NCI-H446 (cell line): Measurements from ENCODE around the gene HIRA.
"Not testable (repeated sequence)": the region's sequence is repeated elsewhere in the genome, so short reads cannot be mapped to it uniquely, and the experiment has no call there.

Experiments used
- DNase-seq, 2 experiments: peaks; one replicate each; lab custom pipeline; 2025; lab: John Stamatoyannopoulos, UW

The HIRA gene

GRCh38 chr22:19463008-19463407 is 31.5 kb upstream of the HIRA start:
- no peak for DNase-seq

GRCh38 chr22:19461506-19461905 is 30.0 kb upstream of the HIRA start:
- DNase-seq: no peak

DNA sequence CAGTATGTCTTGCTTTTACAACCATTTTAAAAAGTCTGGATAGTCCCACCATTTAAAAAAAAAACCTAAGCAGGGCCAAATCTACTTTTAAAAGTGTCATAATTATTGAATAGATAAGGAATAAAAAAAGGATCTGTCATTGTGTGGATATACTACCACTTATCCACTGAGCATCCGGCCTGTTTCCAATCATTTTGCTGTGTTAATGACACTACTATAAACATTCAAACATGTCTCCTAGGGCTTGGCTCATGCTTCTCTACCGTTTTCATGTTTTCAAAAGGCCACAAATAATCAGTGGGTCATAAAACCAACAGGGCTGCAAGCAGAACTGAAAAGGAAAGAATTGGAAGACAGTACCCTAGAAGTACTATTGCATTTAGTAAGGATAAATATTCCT is 28.5 kb upstream of the HIRA start:
- DNase-seq: no peak

DNA sequence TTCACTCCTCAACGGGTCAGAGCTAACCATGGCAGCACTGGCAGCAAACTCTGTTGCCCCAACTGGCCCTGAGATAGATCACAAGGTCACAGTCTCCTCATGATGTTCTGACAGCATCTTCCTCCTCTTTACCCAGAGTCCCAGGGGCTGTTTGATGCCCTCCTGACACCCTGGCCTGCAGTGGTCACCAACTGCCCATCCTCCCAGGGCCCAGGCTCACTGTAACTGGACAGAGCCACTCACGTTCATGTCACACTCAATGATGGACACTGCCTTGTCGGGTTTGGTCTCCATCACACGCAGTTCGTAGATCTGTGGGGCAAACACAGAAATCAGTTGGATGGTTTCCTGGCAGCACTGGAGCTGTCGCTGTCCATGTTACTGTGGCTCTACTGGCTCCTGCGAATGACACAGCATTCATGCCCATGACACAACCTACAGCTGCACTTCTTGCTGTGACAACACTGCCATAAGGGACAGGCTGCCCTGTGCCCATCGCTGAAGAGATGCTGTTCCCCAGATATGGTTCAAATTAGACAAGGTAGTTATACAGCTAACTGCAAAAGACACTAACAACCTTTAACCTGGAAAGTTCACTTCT is 26.4 kb upstream of the HIRA start:
- DNase-seq: no peak

DNA sequence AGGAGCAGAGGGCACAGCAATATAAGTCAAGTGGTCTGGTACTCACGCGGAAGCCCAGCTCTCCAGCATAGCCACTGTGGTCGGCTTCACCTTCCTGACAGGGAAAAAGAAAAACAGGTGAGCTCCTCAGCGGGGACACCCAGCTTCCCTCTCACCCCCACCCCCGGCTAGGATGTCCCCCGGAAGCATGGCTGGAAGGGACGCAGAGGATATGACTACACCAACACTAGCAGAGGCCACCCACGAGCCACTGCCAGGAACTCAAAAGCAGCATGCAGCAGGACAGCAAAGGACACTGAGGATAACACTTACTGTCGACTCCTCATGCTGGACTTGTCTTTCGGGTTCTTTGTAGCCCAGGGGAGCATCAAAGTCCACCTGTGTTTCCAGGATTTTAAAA is 25.0 kb upstream of the HIRA start:
- no peak for DNase-seq

- DNase-seq: no peak
Measured at GRCh38 chr22:19455585-19456370, 24.2 kb upstream of the HIRA start.

DNA sequence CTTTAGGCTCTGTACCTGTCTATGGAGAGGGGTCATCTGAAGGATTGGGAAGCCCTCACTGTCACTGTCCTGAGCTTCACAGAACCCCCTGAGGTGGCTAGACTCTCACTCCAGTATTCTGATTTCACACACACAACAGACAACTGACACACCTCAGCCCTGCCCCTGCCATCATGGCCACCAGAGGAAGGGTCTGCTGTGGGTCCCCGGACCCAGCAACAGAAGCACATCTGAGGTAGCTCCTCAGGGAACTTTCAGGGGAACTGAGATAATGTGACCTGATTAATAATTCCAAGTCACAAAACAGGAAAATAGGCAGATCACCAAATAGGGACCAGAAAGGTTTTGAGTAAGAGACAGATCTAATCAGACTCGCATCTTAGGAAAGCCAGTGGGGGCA is 23.5 kb upstream of the HIRA start:
- no peak for DNase-seq

DNA sequence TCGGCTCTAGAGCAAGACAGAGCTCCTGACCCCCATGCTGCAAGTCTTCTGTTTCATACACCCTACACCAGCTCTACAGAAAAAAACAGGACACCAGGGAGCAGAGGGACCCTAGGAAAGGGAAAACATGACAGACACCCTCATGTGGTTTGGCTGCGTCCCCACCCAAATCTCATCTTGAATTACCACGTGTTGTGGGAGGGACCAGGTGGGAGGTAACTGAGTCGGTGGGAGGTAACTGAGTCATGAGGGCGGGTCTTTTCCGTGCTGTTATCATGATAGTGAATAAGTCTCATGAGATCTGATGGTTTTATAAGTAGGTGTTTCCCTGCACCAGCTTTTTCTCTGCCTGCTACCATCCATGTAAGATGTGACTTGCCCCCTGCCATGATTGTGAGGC is 22.6 kb upstream of the HIRA start:
- no peak for DNase-seq

GRCh38 chr22:19453718-19454117 is 22.2 kb upstream of the HIRA start:
- DNase-seq: no peak

DNA sequence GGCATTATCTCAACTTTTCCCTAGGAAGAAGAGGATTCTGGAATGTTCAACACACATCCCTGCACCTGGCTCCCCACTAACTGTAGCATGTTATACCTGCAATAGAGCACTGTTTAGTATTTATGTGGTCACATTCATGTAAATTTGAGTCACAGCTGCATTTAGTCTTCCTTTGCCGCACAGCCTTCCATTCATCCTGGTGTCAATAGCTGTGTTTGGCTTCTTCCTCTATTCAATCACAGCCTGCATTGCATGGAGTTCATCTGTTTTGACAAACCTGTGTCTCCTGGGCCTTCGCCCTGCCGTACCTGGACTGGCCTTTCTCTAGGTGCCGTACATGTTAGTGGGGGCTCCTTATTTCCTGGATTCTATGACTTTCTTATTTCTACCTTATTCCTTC is 20.0 kb upstream of the HIRA start:
- DNase-seq: no peak

DNA sequence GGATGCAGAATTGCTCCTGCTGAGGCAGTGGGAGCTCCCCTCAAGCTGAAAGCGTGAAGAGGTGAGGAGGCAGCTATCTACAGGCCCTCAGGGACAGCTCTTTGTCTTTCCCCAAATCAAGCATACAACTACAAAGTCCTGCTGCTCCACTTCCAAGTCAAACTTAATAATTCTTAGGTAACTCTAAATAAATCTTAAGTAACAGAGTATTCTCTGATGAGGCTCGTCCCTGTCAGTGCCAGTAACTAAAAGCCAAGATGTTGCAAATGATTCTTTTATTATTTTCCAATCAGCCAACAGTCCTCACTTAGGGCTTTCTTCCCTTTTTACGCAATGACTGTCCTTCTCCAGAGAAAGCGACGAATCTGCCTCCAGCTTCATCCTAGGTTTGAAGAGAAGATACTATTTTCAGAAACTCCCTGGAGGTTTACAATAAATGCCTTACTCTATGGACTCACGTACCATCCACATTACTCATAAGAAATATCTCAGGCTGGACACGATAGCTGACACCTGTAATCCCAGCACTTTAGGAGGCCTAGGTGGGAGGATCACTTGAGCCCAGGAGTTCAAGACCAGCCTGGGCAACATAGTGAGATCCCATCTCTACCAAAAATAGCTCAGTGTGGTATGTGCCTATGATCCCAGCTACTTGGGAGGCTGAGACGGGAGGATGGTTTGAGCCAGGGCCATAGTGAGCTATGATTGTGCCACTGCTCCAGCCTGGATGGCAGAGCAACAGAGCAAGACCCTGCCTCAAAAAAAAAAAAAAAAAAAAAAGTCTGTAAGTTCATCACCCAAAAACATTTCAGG is 19.0 kb upstream of the HIRA start:
- DNase-seq: no peak

GRCh38 chr22:19449422-19449767 is 17.9 kb upstream of the HIRA start:
- no peak for DNase-seq

DNA sequence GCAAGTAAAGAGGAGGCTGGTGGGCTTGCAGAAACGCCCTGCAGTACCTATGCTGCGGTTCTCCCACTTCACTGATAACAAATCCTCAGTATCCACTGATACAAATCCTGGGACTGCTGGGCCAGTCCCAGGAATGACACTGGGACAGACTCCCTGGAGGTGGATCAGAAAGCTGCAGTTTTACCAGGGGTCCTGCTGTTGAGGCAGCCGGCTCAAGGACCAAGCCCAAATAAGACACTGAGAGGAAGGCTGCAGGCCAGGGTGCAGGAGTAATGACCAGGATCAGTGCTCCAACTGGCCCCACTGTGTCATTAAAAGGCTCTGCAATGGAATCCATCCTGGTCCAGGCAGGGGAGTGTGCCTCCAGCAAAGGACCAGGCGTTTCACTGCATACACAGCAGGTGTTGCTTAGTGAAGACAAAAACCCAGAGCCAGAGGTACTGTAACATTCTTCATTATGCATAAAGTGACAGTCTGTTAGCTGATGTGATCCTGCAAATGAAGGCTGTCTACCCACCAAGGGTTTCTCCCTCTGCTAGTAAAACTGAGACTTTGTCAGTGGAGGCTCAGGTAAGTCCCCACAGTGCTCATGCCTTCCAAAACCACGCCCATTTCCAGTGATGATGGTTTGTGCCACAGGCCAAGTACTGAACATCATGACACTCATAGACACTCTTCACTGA is 17.3 kb upstream of the HIRA start:
- no peak for DNase-seq

- DNase-seq: peak; percentile 62 to 83
Measured at GRCh38 chr22:19448076-19448607, 16.6 kb upstream of the HIRA start.

DNA sequence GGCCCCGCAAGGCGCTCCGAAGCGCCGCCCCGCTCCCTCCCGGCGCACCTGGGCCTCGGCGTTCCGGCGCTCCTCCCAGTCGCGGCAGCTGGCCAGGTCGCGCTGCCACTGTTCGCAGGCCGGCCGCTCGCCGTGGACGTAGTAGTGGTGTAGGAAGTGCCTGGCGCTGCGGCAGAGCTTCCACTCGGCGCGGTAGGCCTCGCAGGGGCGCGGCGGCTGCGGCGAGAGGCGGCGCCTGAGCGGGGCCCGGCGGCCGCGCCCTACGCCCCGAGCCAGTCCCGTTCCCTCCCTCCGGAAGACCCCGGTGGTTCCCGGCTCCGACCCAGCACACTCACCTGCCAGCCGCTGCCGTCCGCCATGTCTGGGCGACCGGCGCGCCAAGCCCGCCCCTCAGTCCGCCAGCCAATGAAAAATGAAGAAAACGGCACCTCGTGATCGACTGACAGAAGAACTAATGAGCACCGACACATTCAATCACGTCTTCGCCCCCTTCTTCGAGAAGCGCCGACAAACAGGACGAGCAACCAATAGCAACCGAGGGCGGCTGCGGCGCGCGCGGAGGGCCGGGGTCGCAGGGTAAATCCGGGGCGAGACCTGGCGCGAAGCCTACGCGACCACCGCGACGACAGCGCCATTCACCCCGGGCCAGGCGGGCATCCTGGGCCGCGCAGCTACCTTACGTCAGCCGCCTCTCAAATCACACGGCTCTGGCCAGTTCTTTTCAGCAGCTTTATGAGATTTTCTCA is 16.0 kb upstream of the HIRA start, which contains the start of gene C22orf39:
Gene C22orf39 (minus strand): TSS at position 382 of the 746 bp plus-strand sequence. CDS start 23 bp downstream, at position 359.
- DNase-seq: peak; percentile 87 to 96

DNA sequence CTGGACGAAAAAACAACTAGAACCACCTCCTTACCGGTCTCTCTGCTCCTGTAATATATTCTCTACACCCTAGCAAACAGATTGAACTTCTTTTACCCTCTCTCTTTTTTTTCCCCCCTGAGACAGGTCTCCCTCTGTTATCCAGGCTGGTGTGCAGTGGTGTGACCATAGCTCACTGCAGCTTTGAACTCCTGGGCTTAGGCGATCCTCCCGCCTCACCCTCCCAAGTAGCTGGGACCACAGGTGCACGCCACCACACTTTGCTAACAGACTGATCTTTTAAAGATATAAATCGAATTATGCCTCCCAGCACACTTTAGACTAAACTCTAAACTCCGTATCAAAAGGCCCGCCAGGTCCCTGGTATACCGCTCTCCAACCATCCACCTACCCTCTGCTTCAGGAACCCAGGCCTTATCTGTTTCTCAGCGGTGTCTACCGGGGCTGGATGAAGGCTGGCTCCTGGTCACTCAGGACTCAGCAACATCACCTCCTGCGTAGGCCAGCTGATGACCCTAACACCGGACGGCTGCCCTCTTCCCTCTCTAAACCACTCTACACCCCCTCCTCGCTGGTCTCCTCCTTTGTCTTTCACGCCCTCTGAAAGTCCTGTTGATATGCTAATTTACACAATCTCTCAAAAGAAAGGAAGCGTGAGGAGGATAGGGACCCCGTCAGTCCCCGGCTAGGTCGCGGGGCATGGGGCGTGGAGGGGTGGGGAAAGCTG is 15.2 kb upstream of the HIRA start:
- no peak for DNase-seq

- DNase-seq: not testable (repeated sequence)
Measured at GRCh38 chr22:19445279-19445982, 13.9 kb upstream of the HIRA start.

DNA sequence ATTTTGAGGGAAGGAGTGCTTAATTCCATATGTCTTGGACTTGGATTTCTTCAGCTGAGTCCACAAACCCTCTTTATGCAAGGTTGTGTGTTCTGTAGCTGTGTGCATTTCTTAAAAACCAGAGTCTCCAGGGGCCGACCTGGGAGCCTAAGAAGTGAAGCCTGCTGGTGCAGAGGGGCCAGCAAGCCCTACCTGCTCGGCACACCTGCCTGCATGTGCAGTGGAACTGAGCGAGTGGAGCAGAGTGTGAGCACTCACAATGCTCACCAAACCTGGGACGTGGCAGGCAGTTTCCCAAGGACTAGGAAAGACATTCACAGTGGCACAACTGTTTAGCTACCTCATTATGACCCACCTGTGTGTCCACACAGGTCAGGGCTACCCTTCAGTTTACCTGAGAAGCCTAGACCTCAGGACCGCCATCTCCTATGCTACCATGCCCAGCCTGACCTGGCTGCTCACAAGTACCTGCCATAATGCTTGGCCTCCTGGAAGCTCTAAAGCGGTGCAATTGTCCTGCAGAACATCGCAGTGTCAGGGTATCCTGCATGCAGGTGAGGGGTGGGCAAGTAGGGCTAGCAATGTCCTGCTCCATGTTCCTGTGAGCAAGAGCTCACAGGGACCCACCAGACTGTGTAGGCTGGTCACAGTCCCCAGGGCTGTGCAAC is 12.1 kb upstream of the HIRA start:
- DNase-seq: no peak

- no peak for DNase-seq
Measured at GRCh38 chr22:19442166-19442565, 10.6 kb upstream of the HIRA start.
